K562 treated with DMSO at 1 percent for 4 hours (cell line): ENCODE results near the gene FAM120A. TPM values are rescaled to one million over a fixed set of nuclear protein-coding genes. Genes with fewer than 3 reads are reported as not detected.

Experiments used
- total RNA-seq: library from RNA; unstranded; fragments of 300-600 nt; gene quantifications from 2 replicates; pipeline ENCODE4 v1.2.3, GENCODE V29; 2022; ENCODE audit not compliant: insufficient read depth

The FAM120A gene
- total RNA-seq = 22.7 and 33.5 TPM in 2 replicates

DNA sequence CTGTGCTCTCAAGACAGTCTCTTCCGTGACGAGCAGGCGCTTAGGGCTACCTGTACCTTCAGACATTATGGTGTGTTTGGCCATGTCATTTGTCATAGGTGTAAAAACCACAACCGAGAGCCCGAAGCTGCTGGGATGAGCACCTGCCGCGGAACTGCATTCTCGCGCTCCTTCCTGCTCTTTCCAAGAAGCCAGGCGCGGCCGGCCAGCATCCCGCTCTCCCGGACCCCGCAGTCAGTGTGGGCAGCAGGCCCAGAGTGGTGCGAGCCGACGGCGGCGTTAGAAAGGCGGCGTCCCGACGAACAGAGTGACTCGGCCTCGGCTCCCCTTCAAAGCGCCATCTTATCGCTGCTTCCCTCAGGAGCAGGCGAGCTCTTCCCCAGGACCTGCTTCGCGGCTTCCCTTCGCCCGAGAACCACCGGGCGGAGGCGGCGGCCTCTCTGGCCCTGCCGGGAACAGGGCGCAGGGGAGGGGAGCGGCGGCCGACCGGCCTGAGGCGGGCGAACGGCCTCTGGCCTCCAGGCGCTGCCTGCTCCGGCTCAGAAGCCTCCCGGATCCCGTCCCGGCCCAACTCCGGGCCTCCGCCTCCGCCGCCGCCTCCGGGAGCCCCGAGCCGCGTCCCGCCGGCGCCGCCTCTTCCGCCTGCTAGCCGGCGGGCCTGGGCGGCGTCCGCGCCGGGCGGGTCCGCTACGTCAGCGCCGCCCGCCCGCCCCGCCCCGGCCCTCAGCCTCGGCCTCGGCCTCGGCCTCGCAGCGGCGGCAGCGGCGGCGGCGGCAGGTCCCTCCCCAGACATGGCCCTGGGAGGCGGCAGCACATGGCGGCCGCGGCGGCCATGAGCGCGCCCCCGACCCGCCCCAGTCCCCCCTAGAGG is at the start of gene FAM120A:
Gene FAM120A (plus strand): TSS at position 741 of the 871 bp plus-strand sequence. CDS start 231 bp downstream, outside the sequence.

DNA sequence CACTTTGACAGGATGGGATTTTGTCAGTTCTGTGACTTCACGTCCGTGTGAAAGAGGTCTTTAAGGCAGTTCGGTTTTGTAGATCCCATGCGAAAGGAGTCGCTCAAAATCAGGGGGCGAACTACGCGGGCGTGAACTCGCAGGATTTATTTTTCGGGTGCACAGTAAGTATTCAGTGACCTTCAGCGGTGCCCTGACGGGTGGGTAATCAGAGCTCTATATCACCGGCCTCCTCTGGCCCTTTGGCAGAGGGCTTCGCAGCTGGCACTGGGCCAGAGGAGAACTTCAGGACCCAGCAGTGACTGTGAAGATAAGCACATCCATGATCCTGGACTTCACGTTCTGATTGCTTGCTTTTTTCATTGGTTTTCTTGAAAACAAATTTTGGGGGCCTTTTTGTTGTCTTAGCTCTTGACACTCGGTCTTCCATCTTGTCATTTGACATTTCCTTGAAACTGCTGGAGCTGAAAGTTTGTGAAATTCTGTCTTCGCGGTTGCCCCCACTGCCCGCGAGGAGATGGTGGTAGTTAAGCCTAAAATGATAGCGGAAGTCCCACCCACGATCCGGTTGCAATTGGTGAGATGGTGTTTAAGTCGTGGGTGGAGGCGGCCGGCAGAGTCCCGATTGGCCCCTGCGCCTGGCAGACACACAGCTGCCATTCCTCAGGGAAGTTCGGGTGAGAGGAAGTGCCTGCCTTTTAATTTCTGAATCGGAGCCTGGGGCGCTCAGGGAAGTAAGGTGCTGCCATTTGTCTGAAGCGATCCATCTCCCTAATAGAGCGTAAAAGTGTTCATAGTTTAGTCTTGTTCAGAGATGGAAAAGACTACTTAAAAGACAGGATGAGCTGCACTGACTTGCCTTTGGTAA is 1.8 kb downstream of the FAM120A start, which contains the start of gene FAM120AOS:
Gene FAM120AOS (minus strand): TSS at position 535 of the 868 bp plus-strand sequence. CDS start 872 bp downstream, outside the sequence.

GRCh38 chr9:93576258-93577077 is 125.0 kb downstream of the FAM120A start, which contains the start of gene PHF2:
Gene PHF2, plus strand, starts transcription at chr9:93576584. Its CDS starts 190 bp downstream, at chr9:93576774.

Other genes starting within 250 kb of the FAM120A start
- 24.9 and 25.7 TPM in 2 replicates for gene FAM120AOS, start 1.9 kb downstream of the FAM120A start, total RNA-seq
- 11.6 and 12.1 TPM in 2 replicates for gene PHF2, start 124.9 kb downstream of the FAM120A start, total RNA-seq